ENCODE results near the gene PIGR.

Gene PIGR

GRCh38 chr1:206909161-206909882 lies 36.9 kb downstream of the PIGR start:
- no peak for DNase-seq (ENCODE audit: low read depth)

DNA sequence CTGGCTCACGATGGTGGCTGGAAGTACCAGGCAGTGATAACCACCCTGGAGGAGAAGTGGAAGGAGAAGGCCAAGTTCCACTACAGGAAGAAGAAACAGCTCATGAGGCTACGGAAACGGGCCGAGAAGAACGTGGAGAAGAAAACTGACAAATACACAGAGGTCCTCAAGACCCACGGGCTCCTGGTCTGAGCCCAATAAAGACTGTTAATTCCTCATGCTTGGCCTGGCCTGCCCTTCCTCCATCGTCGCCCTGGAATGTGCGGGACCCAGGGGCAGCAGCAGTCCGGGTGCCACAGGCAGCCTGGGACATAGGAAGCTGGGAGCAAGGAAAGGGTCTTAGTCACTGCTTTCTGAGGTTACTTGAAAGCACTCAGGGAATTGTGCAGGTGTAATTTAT lies 38.2 kb downstream of the PIGR start:
- no peak for DNase-seq (ENCODE audit: low read depth)

DNA sequence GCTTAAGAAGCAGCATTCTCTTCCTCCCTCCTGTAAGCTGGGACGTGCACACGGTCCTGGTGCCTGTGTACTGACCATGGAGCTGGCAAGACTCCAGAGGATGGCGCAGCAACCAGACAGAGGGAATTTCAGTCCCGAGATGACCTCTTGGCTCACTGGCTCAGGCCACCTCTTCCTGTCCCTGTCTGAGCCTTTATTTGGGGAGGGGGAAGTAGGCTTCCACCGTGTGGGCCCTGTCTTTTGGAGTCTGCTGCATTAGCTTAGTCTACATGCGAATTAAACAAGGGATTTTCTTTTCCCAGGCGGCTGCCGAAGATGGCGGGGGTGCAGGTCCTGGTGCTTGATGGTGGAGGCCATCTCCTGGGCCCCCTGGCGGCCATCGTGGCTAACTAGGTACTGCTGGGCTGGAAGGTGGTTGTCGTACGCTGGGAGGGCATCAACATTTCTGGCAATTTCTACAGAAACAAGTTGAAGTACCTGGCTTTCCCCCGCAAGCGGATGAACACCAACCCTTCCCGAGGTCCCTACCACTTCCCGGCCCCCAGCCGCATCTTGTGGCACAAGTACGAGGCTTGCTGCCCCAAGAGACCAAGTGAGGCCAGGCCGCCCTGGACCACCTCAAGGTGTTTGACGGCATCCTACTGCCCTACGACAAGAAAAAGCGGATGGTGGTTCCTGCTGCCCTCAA lies 38.8 kb downstream of the PIGR start:
- no peak for DNase-seq (ENCODE audit: low read depth)

DNA sequence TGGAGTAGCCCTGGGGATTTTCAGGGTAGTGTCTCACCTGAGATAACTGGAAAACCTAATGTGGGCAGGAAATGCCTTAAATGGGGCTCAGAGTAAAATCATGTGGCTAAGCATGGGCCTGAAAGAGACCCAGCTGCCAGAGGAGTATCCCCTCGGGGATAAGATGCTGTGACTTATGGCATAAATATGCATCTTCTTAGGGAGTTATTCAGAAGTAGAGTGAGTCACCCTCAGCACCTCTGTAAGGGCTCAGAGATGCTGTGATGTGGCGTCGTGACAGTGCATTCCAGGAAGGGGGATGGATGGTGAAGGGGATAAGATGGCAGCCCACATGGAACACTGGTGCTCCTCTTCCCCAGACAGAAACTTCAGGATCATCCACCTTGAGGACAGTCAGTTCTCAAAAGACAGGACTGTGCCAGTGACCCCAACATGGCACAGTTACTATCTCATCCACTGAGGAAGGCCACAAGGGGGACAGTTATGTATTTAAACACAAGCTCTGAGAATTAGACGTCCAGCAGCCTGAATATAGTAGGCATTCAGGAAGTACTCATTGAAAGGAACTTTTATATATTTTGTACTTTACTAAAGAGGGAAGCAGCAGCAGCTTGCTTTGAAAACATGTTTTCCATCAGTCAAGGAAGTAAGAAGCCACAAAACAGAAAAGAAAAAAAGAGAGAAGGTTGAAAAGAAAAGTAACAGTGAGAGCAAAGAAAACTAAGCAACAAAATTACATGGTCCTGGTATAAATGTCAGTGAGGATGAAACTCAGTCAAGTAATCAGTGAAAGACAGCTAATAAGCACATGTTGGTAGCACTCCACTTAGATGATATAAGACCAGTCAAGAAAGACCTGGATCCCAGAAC lies 40.7 kb downstream of the PIGR start:
- DNase-seq (ENCODE audit: low read depth): no peak

GRCh38 chr1:206904423-206905142 lies 41.7 kb downstream of the PIGR start:
- DNase-seq (ENCODE audit: low read depth): no peak

DNA sequence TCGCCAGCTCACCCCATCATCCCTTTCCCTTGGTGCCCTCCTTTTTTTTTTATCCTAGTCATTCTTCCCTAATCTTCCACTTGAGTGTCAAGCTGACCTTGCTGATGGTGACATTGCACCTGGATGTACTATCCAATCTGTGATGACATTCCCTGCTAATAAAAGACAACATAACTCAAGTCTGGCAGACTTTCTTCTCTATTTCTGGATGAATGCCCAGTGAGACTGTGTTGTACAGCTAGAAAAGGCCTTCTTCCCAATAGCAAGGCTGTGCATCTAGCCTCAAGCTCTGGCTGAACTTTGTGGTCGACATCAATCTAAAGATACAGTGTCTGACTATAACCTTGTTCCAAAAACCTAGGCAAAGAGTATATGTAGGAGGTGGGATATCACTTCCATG lies 42.6 kb downstream of the PIGR start:
- no peak for DNase-seq (ENCODE audit: low read depth)

DNA sequence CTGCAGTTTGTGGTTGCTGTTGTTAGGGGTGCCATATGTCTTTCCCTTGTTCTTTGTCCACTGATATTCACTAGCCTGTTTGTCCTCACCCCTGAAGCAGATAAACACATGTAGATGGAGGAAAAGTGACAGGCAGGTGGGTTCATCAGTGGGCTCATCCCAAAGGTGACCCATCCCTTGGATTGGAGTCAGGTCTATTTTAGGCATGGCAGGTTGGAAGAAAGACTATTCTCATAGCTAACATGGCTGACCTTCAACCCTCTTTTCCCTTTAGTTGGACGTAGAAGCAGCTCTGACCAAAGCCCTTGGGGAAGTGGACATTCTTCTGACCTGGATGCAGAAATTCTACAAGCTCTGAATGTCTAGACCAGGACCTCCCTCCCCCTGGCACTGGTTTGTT lies 43.6 kb downstream of the PIGR start:
- no peak for DNase-seq (ENCODE audit: low read depth)

- no peak for DNase-seq (ENCODE audit: low read depth)
These were observed 44.3 kb downstream of the PIGR start for GRCh38 chr1:206901944-206902343.

DNA sequence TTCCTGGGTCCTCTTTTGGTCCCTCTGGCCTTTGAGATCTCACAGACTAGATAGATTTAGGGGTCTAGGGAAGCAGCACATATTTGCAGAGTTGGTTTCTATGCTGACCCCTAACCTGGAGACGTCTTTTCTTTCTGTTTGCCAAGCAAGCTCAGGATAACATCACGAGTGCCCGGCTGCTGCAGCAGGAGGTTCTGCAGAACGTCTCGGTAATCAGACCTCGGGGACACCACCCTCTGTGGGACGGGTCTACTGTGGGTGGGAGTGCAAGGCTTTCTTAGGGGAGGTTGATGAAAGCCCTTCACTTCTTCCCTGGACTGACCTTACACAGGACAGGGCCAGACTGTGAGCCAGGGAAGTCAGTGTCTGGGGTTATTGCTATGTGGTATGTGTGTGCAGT lies 46.1 kb downstream of the PIGR start:
- no peak for DNase-seq (ENCODE audit: low read depth)

GRCh38 chr1:206899717-206900116 lies 46.5 kb downstream of the PIGR start:
- DNase-seq (ENCODE audit: low read depth): no peak

- DNase-seq (ENCODE audit: low read depth): no peak
These were observed 47.3 kb downstream of the PIGR start for GRCh38 chr1:206898915-206899431.

DNA sequence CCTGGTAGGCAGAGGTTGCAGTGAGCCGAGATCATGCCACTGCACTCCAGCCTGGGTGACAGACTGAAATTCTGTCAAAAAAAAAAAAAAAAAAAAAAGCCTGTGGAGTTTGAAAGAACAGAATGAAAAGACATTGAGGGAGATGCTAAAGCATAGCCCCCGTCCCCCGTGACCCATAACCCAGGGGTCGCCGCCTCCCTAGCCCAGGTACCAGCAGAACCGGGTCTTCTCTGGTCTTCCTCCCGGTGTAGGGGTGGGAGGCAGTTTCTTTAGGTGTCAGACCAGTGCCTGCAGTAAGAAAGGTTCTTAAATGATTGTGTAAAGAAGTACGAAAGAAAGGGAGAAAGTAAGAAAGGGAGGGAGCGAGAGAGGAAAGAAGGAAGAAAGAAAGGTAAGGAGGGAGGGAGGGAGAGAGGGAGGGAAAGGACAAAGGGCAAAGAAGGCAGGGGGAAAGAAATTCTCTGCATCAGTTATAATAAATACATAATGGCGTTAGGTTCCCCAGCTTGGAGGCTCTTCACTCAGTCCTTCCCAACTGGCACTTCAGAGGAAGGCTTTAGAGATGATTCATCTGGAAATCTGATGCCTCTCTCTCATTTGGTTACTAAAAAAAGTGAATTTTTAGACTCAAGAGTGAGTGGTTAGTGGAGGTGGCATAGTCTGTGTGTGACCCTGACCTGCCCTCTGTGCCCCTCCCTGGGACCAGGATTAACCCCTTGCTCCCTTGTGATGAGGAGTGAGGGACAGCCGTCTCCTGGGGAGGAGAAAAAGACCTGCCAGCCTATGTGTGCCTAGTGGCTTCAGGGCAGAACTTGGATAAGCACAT lies 48.0 kb downstream of the PIGR start:
- no peak for DNase-seq (ENCODE audit: low read depth)

- DNase-seq (ENCODE audit: low read depth): peak; percentile 30
These were observed 49.1 kb downstream of the PIGR start, which contains the start of gene IL24 for GRCh38 chr1:206897175-206897574. IL24 (plus strand) TSS chr1:206897443; CDS start chr1:206897833, 390 bp downstream.

DNA sequence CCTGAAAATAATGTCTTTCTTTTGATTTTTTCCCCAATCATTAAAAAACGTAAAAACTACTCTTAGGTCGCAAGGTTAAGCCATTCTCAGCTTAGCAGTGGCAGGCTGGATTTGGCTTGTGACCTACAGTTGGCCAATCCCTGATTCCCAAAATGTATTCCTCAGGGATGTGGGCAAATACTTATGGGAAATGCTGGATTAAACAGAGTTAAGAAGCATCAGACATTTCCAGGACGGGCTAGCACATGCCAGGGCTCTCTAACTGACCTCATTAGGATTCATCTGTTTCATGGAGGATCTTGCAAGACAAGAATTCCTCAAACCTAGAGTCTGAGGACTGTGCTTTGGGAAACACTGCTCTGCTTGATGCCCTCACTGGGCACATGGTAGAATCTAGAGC lies 50.0 kb downstream of the PIGR start:
- DNase-seq (ENCODE audit: low read depth): no peak

GRCh38 chr1:206895837-206896242 lies 50.4 kb downstream of the PIGR start:
- no peak for DNase-seq (ENCODE audit: low read depth)

DNA sequence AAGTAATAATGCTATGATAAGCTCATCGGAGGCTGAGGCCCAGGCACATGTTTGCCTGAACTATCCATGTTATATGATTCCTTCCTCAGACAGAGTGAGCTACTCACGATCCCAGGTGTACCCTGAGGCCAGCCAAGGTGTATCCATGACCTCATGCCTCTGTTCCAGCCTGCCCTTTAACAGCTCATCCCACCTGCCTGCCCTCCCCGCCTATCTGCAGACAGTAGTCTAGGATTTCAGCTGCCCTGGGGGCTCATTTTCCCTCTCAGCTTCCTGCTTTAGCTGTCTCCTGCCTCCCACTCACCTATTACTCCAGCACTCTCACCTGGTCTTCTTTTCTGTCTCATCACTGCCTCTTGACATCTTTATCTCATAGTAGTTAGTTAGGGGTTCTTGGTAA lies 50.9 kb downstream of the PIGR start:
- DNase-seq (ENCODE audit: low read depth): no peak

- DNase-seq (ENCODE audit: low read depth): no peak
These were observed 52.9 kb downstream of the PIGR start for GRCh38 chr1:206893380-206893779.

GRCh38 chr1:206892351-206892984 lies 53.8 kb downstream of the PIGR start:
- DNase-seq (ENCODE audit: low read depth): no peak

DNA sequence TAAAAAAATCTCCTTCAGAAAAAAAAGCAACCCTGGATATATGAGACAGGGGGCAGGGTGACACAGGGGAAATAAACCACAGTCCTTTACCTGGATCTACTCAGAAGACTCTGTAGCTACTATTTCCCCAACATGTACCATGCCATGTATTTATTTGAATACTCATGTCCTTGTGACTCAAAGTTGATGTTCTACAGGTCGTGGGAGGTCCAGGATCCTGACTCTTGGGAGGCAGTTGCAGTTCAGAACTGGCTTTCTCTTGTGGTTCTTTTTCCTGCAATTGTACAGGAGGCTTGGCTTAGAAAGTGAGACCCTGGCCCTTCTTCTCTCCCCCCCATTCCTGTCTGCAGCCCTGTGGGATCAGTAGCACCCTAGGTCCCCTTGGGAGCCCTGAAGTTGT lies 54.9 kb downstream of the PIGR start:
- DNase-seq (ENCODE audit: low read depth): no peak
